GM20000 (cell line): Measurements from ENCODE around the gene RTCA.
"Not testable (repeated sequence)": the region's sequence is repeated elsewhere in the genome, so short reads cannot be mapped to it uniquely, and the experiment has no call there.

ENCODE experiments used
- DNase-seq: peaks from one replicate; pipeline ENCODE4 v3.0.0; 2012; ENCODE audit warnings: low spot score
- TF ChIP-seq, protein P1 (sequence below): IDR thresholded peaks from 2 replicates; pipeline ENCODE4 v1.5.1; 2012; ENCODE audit warnings: mild to moderate bottlenecking, control low read depth; ENCODE audit errors: extremely low read depth, missing control alignments

The RTCA gene

DNA sequence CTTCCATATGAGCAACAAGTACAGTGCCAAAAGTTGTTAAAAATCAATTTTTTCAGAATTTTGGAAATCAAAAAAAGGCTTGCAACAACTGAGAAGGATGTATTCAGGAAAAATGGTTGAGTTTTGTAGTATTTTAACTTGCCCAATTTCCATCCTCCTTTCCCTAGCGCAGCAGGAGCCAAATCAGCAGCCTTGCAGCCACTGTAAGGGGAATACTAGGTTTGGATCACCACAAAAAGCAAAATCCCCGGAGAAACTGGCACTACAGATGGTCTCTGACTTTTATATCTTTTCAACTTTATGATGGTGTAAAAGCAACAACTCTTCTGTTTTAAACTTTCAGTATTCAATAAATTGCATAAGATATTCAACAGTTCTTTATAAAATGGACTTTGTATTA lies 34.3 kb upstream of the RTCA start:
- TF ChIP-seq, protein P1, sequence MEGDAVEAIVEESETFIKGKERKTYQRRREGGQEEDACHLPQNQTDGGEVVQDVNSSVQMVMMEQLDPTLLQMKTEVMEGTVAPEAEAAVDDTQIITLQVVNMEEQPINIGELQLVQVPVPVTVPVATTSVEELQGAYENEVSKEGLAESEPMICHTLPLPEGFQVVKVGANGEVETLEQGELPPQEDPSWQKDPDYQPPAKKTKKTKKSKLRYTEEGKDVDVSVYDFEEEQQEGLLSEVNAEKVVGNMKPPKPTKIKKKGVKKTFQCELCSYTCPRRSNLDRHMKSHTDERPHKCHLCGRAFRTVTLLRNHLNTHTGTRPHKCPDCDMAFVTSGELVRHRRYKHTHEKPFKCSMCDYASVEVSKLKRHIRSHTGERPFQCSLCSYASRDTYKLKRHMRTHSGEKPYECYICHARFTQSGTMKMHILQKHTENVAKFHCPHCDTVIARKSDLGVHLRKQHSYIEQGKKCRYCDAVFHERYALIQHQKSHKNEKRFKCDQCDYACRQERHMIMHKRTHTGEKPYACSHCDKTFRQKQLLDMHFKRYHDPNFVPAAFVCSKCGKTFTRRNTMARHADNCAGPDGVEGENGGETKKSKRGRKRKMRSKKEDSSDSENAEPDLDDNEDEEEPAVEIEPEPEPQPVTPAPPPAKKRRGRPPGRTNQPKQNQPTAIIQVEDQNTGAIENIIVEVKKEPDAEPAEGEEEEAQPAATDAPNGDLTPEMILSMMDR = no peak
- no peak for DNase-seq

DNA sequence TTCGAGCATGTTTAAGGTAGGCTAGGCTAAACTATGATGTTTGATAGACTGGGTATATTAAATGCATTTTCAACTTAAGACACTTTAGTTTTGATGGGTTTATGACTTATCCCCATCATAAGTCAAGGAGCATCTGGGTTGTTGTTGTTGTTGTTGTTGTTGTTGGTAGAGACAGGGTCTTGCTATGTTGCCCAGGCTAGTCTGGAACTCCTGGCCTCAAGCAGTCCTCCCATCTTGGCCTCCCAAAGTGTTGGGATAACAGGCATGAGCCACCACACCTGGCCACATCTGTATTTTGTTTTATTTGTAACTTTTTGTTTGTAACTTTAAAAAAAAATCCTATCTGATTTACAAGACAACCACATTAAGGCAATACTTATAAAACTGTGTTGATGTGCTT lies 33.9 kb upstream of the RTCA start:
- TF ChIP-seq, protein P1 = no peak
- DNase-seq = no peak

DNA sequence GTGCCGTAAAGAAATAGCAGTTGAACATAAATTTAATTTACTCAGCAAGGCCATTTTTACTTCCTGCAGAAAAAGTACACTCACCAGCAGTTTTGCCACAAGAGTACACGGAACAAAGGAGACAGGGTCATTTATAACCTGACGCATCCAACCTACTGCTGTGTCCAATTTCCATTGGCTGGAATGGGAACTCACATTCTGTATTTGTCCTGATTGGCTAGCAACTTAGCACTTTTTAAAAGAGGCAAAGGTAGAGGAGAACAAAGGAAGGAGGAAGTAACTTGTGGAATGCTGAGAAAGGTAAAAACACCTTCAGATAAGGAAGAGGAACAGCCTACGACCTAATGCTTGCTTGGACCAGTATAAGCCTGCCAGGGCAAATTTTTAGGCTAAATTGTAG lies 32.5 kb upstream of the RTCA start:
- not testable (repeated sequence) for DNase-seq

DNA sequence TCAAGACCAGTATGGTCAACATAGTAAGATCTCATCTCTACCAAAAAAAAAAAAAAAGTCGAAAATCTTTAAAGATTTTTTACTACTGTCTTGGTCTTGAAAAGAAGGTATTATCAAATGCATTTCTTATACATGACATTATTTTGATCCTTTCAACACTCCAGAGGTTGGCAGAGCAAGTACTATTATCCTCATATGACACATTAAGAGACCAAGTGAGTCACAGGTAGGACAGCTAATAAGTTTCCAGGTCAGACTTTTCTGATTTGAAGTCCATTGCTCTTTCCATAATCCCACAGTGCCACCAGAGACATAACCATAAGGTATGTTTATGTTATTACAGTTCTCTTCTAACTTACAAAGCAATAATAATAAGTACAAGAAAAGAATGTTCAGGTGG lies 31.6 kb upstream of the RTCA start:
- no peak for DNase-seq
- TF ChIP-seq, protein P1 = no peak

DNA sequence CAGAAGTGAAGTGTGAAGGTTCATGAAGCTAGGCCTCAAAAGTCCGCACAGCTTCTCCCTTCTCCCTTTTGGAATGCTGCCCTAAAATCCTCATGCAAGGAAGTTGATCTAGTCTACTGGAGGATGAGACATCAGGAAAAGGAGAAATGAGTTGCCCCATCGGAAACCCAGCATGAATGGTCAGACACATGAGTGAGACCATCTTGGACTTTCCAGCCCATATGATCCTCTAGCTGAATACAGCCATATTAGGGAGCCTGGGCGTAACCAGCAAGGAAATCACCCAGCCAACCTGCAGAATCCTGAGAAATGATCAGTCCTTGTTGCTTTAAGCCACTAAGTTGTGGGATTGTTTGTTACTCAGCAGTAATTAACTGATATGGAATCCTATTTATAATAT lies 28.9 kb upstream of the RTCA start:
- TF ChIP-seq, protein P1 = no peak
- no peak for DNase-seq

DNA sequence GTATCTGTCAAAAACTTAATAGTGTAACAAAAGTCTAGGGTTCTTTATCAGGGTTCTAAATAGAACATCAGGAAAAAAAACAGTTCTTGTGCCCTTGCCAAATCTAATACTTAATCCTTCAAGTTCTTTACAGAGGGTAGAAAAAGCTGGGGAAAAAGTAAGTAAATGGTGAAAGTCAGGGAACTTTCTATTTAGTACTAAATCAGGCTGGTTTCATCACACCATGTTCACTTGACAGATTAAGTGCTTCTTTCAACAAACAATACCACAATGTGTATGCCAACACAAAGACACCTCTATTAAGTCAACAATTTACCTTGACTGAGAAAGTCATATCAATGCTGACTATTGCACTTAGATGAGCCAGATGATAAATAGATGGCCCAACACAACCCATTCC lies 26.1 kb upstream of the RTCA start:
- TF ChIP-seq, protein P1 = no peak
- DNase-seq = no peak

DNA sequence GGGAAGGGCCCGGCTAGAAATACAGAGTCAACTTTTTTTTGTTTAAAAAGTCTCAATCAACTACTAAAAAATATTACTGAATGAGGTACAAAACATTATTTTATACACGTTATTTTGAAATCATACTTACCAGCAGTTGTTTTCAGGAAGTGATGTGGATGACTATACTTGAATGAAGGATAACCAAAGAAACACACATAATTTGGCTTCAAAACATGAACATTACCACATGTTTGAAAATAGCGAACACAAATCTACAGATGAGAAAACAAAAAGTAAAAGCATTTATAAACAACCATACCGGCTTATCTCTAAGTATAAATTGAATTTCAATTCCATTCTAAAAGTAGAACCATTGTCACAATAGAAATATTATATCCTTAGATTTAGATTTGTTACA lies 25.4 kb upstream of the RTCA start:
- TF ChIP-seq, protein P1 = no peak
- DNase-seq = no peak

DNA sequence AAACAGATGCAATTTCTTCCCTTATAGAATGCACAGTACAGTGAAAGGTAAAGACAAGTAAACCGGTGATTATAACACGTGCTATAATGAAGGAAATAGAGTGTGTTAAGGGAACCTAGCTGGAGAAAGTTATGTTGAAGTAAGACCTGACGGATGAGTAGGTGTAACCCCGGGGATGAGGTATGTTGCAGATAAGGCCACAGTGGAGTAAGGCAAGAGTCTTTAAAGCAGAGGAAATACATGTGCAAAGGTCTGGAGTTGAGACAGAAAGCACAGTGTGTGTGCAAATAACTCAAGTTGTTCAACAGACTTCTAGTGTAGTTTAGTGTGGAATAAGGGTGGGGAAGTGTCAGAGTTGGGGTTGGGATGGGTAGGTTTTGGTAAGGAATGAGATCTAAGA lies 19.3 kb upstream of the RTCA start:
- DNase-seq = no peak
- TF ChIP-seq, protein P1 = no peak
